OCI-LY3 (cell line): ENCODE results near the gene UBE2J1.

Source experiments
- CTCF ChIP-seq: fragments of 200-600, 300-600 bp; sonication (generic); IDR thresholded peaks from 2 replicates; pipeline ENCODE4 v1.5.1; 2014; ENCODE audit warnings: antibody characterized with exemption, low read length, low read depth
- EZH2phosphoT487 ChIP-seq: fragments of 200-600 bp; shearing (Covaris generic); IDR thresholded peaks from 2 replicates; pipeline ENCODE4 v1.6.1; 2018; ENCODE audit warnings: antibody characterized with exemption, mixed run types, low read depth

GRCh38 chr6:89298680-89299465 lies 53.6 kb downstream of the UBE2J1 start:
- no peak for TF ChIP-seq CTCF
- TF ChIP-seq EZH2phosphoT487, result no peak
